LNCAP (cell line): ENCODE data around the gene ITGB1.

Source experiments
- CTCF ChIP-seq: fragments of 450-650 bp; IDR thresholded peaks from 2 replicates; pipeline ENCODE4 v1.5.1; 2017; ENCODE audit warnings: mild to moderate bottlenecking

The ITGB1 gene

GRCh38 chr10:32905466-32905865, 52.6 kb downstream of the ITGB1 start:
- TF ChIP-seq CTCF: no peak

- TF ChIP-seq CTCF: no peak
These were observed 56.2 kb downstream of the ITGB1 start for GRCh38 chr10:32901815-32902214.

GRCh38 chr10:32893916-32894664, 63.9 kb downstream of the ITGB1 start:
- no peak for TF ChIP-seq CTCF

- no peak for TF ChIP-seq CTCF
These were observed 64.6 kb downstream of the ITGB1 start for GRCh38 chr10:32893434-32893833.

GRCh38 chr10:32891261-32891660, 66.8 kb downstream of the ITGB1 start:
- no peak for TF ChIP-seq CTCF

- TF ChIP-seq CTCF: no peak
These were observed 67.6 kb downstream of the ITGB1 start for GRCh38 chr10:32890444-32890843.

GRCh38 chr10:32889631-32890212, 68.3 kb downstream of the ITGB1 start:
- TF ChIP-seq CTCF: no peak
